ENCODE results near the gene CHRD. TPM values are rescaled to one million over a fixed set of nuclear protein-coding genes. Genes with fewer than 3 reads are reported as not detected.

CHRD gene
- total RNA-seq, 1 experiment from 2014 or later, result 1.8 TPM

- no peak overlapping the region for H4K91ac ChIP-seq (ENCODE audit: insufficient read length, low read depth, low read length)
- no peak overlapping the region for H3K4ac ChIP-seq (ENCODE audit: low read depth, low read length)
- H2BK120ac ChIP-seq (ENCODE audit: low read depth, low read length, poor library complexity, severe bottlenecking), result no peak overlapping the region
- no peak overlapping the region for H4K8ac ChIP-seq (replicated peaks; ENCODE audit: insufficient read length, low read depth, low read length)
- H3K79me2 ChIP-seq (ENCODE audit: insufficient read depth, low read length), result no peaks in the 10 kb centered on the region
- no peak overlapping the region for H2BK5ac ChIP-seq (ENCODE audit: insufficient read length, low read length)
- Mint-ChIP-seq H3K36me3 (ENCODE audit: insufficient read depth in 1 of 3, low read depth in 3 of 3) (peaks cover 18 to 52% (median 47%) of the 10 kb centered on the region in 3 experiments; a peak in 6 of 7 replicates), H3K9me3 (no peaks in the 10 kb centered on the region; a peak in 1 of 5 replicates), H3K27me3 (ENCODE audit: low read depth) (no peaks in the 10 kb centered on the region; the same call in 1 of the 2 replicates), H3K27ac (no peak overlapping the region), H3K4me1 (peaks cover 7 to 16% of the 10 kb centered on the region in 2 experiments), H3K4me3 (no peak overlapping the region; a peak in 1 of 5 replicates)
- no peaks in the 10 kb centered on the region for H3K9me3 ChIP-seq (ENCODE audit: control insufficient read depth, low read depth, low read length)
- no peak for TF ChIP-seq CTCF (conservative IDR thresholded peaks at IDR 0.05)
- no peak overlapping the region for H2AK5ac ChIP-seq (ENCODE audit: insufficient read length, low read length)
- H3K27ac ChIP-seq (ENCODE audit: insufficient read length, low read depth, low read length), result no peak overlapping the region
- H3T11ph ChIP-seq (ENCODE audit: low read length), result no peak overlapping the region
- no peak for DNase-seq
- H2BK20ac ChIP-seq (ENCODE audit: low read depth, low read length, poor library complexity, severe bottlenecking), result no peak overlapping the region
- no peaks in the 10 kb centered on the region for H4K20me1 ChIP-seq (ENCODE audit: control insufficient read depth, insufficient read depth, insufficient read length)
- H3K23ac ChIP-seq (ENCODE audit: insufficient read length, low read depth, low read length), result no peak overlapping the region
- no peak overlapping the region for H3K18ac ChIP-seq (ENCODE audit: insufficient read length, low read depth, low read length)
- WGBS (ENCODE audit: extremely low coverage, insufficient read length, low lambda C conversion rate), result no CpG with 5 or more reads among the region's 11 CpGs
- no peak overlapping the region for H2BK15ac ChIP-seq (ENCODE audit: low read depth, low read length)
- no peak overlapping the region for H4K5ac ChIP-seq (ENCODE audit: insufficient read length, low read depth, low read length)
- H3K23me2 ChIP-seq (ENCODE audit: insufficient read length, low read depth, low read length, poor library complexity, severe bottlenecking), result no peaks in the 10 kb centered on the region
- no peak overlapping the region for H3K4me2 ChIP-seq (ENCODE audit: insufficient read depth, insufficient read length, low read length)
- H2AFZ ChIP-seq (ENCODE audit: low read length), result no peak overlapping the region
- no peak overlapping the region for H3K9ac ChIP-seq (ENCODE audit: extremely low read depth, insufficient read length, low read length)
- no peak overlapping the region for H2BK12ac ChIP-seq (ENCODE audit: insufficient read length, low read depth, low read length)
- no peak overlapping the region for H3K14ac ChIP-seq (ENCODE audit: insufficient read depth, low read length)
- H3K56ac ChIP-seq (ENCODE audit: insufficient read length, low read depth, low read length), result no peak overlapping the region
- no peaks in the 10 kb centered on the region for H3K79me1 ChIP-seq (ENCODE audit: insufficient read depth, low read depth, low read length, poor library complexity, severe bottlenecking)
- H3K27me3 ChIP-seq (ENCODE audit: insufficient read depth, low read length), result no peaks in the 10 kb centered on the region
- no peaks in the 10 kb centered on the region for H3K4me1 ChIP-seq (ENCODE audit: insufficient read depth, low read length)
Measured at GRCh38 chr3:184352897-184353545, 26.8 kb upstream of the CHRD start.
